Posterior vena cava (tissue), 2 donors: ENCODE data around the gene ADAM12. TPM values are rescaled to one million over a fixed set of nuclear protein-coding genes. Genes with fewer than 3 reads are reported as not detected.

Source experiments
- DNase-seq: peaks from one replicate; pipeline ENCODE4 v3.0.0-alpha.2; 2020; ENCODE audit warnings: low spot score
- intact Hi-C, 2 donors: fragments of 100-400 bp; cut with DNase I; formaldehyde crosslinking; loops; one replicate each; pipeline versions ENCODE4 v1.14.1 to v1.14.2; 2022 to 2023
- total RNA-seq, 2 donors: library from RNA; stranded (reverse); fragmentation: NEBNext Ultra II Directional; extraction: Animal tissue kit (Norgen Biotek cat#: 25700); gene quantifications; one replicate each; pipeline ENCODE4 v1.2.1, GENCODE V29; 2021
- donor health status: DM: yes; HTN: yes; CAD: no.
- donor health status: DM: yes; HTN: yes; CAD: no.

Gene ADAM12
- total RNA-seq, 2 donors from 2014 or later, result 2.2 to 2.8 TPM

DNA sequence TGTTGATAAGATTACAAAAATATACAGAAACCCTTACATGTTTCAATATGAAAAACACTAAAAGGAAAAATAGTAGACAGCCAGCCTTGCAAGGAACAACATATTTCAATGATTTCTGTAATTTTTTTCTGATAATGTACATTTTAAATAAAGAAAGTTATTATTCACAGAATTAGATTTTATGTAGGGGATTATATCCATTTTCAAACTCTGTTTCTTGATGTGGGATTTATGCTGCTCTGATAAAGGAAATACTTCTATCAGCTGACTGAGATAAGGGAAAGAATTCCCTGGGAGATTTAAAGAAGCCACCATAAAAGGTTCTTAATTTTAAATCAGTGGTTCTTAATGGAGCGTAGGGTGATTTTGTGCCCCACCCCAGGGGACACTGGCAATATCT lies 180.4 kb downstream of the ADAM12 start:
- intact Hi-C loops, result no loop called here
- DNase-seq, result no peak

DNA sequence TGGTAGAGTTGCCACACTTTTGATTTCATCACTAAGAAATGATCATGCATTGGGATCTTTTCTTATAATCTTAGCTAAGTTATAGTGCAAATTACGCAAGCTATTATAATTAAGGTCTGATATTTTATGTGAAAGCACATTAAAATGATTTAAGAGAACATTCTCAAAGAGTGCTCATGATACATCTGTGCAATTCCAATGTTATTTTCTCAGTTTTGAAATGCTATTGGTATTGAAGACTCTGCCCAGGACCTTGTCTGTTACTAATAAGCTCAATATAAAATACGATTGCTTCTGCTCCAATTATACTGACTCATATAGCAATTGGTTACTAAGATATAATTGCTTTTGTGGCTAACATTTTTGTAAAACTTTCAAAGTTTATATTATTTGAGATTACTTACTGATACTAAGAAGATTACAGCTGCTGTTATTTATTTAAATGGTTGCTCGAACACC lies 180.9 kb downstream of the ADAM12 start:
- no peak for DNase-seq
- intact Hi-C loops, result no loop called here

DNA sequence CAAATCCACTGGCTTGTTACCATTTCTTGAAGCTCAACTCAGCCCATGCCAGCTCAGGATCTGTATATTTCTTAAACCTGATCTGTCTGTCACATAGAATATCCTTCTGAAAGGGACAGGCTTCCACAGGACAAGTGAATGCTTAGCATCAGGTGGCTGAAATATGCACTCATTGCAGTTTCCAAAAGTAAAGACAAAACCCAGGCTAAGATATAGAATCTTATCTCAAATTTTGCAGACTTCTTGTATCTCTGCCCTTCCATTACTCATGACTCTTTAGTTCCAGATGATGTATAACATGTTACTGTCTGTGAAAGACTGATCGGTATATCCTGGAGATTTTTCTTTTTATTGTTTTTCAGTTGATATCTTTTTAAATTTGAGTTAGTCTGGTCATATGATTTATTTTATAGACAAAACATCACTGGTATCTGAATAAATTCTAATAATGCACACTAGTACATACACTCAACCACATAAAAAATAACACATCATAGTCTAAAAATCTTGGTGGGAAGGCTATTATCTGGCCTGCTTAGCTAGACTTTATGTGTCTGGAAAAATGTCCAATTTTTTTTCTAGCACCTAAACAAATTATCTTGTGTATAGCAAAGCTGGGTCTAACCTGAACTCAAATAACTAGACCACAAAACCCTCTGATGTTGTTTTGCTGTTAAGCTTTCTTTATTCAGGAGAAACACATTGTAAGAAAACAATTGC lies 182.6 kb downstream of the ADAM12 start:
- no peak for DNase-seq
- intact Hi-C loops, result no loop called here

DNA sequence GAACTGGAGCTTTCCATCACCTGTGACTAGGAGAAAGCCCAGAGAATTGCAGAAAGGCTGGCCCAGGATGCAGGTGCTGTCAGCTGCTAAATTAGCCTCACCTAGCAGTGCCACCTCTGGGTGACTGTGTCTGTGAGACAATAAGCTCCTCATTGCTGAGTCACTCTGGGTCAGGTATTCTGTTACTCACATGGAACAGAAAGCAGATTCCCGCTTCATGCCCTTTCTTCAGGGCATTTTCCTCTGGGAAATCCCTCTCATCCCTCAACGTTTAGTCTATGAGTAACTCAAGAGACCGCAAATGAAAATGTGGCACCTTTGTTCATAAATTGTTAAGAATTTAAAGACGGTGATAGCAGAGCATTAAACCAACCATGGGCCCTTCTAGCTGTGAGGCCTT lies 184.0 kb downstream of the ADAM12 start:
- intact Hi-C loops, result no loop called here
- DNase-seq, result no peak

DNA sequence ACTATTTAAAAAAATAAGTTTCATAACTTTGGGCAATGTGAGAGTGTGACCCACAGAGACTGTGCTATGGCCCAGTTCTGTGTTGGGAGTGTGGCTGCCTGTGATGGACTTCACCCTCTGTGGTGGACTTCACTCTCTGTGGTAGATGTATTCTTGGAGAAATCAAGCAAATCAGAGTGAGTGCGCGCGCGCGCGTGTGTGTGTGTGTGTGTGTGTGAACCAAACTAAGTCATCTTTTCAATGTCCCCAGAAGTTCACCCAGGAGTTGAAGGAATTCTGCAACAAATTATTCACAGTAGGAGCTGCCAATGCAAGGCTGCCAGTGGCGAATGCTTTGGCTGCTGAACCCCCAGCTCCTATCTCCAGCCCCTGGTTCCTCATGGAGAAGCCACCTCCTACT lies 184.5 kb downstream of the ADAM12 start:
- intact Hi-C loops, result no loop called here
- DNase-seq, result no peak

DNA sequence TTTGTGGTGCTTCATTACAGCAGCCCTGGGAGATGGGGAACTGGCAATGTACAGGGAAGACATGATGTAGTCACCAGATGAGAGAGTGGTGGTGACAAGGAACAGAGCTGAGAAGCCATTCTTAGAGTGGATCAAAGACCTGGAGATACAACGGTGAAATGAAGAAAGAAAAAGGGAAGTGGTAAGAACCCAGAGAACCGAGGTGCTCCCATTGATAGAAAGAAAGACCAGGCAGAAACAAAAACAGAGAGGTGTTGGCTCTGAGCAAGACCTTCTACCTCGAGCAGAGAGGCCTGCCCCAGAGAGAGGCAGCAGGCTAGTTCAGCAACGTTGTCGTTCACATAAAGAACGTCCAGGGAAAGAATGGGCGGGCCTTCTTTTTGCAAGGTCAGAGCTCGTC lies 186.7 kb downstream of the ADAM12 start:
- DNase-seq, result no peak
- intact Hi-C loops, result no loop called here

DNA sequence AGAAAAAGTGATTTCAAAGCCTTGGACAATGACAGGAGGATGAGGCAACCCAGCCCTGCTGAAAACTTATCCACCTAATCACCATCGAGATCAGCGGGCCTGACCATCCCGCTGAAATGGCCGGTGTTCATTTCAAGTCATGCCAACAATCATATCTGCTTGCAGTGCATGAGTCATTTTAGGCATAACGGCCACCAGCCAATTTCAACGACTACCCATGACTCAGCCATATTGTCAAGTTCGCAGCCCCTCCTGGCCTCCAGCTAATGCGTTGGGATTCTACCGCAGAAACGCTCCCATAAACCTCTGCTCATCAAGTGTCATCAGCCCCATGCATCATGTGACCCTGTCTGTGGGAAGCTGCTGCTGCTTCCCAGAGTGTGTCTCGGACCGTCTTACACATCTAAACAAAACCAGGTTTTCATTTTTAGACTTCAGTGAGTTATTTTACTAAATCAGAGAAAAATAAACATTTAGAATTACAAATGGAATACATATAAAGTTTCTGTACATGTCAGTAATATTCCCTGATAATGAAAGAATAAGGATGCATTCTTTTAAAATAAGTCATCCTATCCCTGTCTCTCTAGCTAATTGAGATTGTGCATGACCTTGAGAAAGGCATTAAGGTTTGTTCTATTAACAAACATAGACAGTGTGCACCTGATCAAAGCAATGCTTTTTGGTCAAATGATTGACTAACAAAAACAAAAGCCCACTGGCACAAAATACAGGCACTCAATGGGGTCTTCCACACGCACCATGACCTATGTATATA lies 188.9 kb downstream of the ADAM12 start:
- no peak for DNase-seq
- intact Hi-C loops, result no loop called here

DNA sequence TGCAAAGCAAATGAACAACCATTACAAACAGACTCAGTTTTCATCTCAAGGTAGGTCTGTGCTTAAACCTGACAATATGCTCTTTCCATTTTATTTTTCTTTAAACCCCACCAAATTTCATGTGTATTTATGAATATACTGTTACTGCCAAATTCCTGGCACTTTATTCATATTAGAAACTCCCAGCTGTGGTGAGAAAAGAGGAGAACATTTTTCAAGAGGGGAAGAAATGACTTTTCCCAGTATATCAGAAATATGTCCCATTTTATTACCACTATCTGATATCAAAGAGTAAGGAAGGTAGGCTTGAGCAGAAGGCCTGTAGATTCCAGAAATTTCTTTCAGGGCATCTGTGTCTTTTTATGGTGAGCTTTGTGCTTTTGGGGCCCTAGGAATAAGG lies 189.6 kb downstream of the ADAM12 start:
- intact Hi-C loops, result no loop called here
- DNase-seq, result no peak

DNA sequence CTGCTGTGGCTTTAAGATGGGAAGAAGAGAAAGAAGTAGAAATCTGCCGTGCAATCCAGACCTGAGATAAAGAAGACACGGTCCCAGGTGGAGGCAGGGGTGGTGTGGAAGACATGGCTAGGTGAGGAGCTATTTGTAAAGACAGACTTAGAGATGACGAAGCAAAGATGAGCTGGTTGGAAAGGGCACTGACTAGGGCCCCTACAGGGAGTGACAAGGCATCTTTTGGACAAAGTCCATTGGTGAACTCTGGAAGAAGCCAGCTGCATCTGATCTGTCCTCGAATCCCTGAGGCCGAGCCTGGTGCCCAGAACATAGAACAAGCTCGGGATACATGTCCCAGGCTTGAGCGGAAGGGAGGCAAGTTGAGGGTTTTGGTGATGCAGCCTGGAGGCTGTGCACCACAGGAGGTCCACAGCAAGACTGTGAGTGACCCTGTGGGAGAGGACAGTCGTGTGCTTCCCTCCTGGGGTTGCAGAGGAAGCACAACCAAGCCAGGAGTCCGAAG lies 191.2 kb downstream of the ADAM12 start:
- intact Hi-C loops, result no loop called here
- DNase-seq, result no peak

DNA sequence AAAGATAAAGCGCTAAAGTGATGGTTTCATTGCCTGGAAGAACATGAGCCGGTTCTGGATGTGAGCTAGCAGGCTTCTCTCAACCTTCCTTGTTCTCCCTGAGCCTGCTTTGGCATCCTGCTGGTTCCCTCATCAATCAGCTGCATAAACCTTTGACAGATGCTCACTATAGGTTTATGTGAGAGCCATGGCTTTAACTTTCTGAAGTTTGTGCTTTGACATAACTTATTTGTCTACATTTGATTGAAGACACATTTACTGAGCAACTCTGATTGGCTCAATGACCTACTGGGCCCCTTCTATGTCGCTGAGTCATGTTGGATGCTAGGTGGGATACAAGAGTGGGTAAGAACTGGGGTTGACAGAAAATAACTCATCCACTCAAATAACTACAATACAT lies 192.0 kb downstream of the ADAM12 start:
- intact Hi-C loops, result no loop called here

DNA sequence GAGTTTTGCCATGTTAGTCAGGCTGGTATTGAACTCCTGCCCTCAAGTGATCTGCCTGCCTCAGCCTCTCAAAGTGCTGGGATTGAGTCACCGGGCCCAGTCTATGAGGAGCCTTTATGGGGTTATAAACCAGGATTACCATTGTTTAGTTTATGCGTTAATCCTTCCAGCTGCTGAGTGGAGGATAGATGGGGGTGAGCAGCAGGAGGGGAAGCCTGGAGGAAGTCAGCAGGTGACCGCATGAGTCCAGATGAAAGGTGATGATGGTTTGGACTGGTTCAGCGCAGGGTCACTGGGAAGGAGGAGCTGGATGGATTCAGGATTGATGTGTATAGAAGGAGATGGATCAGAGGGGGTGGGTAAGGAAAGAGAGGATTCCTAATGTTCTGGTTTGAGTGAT lies 197.1 kb downstream of the ADAM12 start:
- no peak for DNase-seq
- intact Hi-C loops, result no loop called here

More for the DNA sequence above, 192.0 kb downstream of the ADAM12 start:
- no peak for DNase-seq

DNA sequence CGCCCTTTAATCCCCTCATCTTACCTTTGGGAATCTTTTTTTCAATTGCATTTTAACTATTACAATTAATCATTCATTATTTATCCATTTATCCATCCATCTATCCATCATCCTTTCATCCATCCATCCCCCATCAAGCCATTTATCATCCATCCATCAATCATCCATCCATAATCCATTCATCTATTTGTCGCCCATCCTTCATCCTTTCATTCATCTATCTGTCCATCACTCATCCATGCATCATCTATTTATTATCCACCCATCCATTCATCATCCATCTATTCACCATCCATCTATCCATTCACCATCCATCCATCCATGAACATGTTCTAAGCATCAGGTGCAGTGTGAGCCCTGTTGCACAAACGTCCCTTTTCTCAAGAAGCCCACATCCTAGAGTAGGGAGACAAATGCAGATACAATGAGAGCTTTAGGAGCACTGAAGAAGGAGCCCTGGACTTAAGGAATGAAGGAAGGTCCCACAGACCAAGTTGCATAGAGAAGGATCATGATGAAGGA lies 199.5 kb downstream of the ADAM12 start:
- DNase-seq, result no peak
- intact Hi-C loops, result no loop called here

DNA sequence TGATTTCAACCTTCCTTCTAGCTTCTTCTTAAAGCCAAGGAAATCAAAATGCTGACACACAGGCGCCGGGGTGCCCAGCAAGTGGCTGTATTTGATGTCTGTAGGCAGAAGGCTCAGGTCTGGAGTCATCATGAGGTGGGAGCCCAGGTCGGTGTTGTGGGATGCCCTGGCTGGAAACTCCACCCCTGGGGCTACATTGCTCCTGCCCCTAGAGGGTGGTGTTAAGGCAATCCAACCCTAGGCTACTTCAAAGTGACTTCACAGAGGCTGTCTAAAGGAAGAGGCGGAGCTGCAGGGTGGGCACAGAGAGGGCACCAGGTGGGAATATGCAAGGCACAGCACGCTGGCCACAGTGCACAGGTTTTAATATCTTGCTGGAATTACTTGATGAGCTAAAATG lies 200.9 kb downstream of the ADAM12 start:
- intact Hi-C loops, result no loop called here
- no peak for DNase-seq

DNA sequence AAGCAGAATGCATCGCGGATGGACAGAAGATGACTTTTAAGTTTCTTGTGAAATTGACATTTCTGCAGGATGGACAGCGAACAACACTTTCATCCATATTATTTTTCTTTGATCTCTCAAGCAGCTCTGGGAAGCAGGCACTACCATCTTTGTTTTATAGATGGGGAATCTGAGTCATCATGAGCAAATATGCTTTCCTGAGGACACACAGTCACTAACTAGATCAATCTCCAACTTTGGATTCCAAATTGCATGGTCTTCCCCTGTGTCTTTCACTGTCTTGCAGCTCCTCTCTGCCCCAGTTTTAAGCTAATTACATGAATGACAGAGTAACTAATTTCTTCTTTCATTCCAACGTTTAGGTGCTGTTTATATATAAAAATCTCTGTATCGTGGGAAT lies 201.5 kb downstream of the ADAM12 start:
- DNase-seq, result no peak
- intact Hi-C loops, result no loop called here

DNA sequence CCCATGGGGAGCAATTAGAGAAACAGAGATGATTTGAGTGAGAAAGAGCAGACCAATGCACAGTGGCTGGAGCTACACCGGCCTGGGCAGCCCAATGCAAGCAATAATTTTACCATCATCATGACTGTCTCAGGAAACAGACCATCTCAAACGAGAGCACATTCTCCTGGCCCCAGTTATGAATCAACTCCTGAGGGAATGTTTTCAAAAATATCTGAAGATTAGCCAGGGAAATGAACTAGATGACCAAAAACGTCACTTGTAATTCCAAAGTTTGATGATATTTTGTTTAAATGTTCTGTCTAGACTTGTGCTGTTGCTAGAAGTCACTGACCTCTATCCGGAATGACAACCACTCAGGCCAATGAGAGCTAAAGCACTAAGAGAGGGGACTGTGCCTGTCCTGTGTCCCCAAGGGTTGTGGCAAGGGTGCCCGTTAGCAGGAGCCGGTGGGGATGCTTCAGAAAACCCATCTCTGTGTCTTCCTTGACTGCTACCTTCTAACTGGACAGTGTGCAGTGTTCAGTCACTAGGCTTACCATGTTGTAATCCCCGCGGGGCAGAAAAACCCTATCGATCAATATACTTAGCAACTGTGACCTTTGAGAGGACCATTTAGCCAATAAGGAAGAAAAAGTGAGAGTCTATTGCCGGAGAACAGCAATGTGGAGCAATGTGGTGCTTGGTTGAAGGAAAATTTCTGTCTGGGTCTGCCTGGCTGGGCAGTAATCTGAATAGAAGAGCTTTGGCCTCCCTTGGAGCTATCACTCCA lies 202.4 kb downstream of the ADAM12 start:
- no peak for DNase-seq
- intact Hi-C loops, result no loop called here

DNA sequence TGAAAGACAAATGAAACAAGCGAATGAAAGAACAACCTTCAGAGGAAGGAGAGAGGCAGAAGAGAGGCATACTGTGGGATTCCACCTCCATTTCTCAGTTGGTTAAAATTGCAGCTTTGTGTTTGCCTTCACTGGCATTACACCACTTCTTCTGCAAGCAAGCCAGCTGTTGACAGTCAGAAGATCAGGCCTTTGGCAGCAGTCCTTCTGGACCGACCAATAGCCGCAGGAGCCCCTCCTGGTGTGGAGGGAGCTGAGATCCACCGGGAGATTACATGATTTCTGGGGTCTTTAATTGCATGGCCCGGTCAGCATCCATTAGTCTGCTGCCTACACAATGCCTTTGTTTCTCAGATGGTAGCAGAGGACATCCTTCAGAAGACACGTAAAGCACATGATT lies 206.7 kb downstream of the ADAM12 start:
- intact Hi-C loops, result loop anchor here in 1 of 2 donors (5.0 kb wide), 1 partner anchor 1066 kb away; no protein-coding TSS in a partner anchor
- no peak for DNase-seq

DNA sequence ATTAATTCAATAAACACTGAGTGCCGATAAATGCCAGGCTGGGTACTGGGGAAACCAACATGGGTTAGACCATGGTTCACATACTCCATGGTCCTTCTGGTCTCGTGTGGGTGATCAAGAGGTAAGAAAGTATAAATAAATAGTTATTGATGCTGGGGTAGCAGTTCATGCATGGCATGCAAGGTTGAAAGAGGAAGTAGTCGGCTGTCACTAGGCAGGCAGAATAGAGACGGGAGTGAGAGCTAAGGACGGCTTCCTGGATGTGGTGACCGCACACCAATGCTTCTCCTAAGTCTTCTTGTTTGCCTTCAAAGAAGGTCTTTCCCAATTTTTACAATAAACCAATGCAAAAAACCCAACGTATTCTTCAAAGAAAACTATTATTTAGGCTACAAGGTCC lies 208.6 kb downstream of the ADAM12 start:
- no peak for DNase-seq
- intact Hi-C loops, result loop anchor here in 1 of 2 donors (1.0 to 5.0 kb wide), 2 partner anchors 30 to 1068 kb away; no protein-coding TSS in a partner anchor

DNA sequence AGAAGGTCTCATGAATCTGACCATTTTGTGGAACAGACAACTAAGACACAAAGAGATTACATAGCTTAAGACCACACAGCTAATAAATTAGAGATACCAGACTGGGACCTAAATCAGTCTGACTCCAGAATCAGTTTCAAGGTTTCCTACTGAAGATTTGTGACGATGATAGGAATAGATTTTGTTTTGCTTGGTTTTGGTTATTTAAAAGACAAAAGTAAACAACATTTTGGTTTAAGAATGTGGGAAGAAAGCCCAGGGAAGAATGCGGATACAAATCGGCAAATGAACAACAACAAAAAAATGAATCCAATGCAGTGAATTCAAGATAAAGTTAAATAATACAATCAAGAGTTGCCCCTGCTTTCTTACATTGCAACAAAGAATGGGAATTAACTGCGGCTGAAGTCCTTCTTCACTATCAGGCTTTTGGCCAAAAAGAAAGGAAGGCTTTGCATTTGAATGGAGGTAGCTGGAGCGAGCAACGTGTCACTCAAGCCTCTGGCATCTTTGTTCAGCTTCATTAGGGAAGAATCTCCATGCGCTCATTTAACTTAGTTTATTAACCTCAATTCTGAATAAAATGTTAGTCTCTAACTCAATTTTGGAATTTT lies 210.8 kb downstream of the ADAM12 start:
- DNase-seq, result no peak
- intact Hi-C loops, result no loop called here

DNA sequence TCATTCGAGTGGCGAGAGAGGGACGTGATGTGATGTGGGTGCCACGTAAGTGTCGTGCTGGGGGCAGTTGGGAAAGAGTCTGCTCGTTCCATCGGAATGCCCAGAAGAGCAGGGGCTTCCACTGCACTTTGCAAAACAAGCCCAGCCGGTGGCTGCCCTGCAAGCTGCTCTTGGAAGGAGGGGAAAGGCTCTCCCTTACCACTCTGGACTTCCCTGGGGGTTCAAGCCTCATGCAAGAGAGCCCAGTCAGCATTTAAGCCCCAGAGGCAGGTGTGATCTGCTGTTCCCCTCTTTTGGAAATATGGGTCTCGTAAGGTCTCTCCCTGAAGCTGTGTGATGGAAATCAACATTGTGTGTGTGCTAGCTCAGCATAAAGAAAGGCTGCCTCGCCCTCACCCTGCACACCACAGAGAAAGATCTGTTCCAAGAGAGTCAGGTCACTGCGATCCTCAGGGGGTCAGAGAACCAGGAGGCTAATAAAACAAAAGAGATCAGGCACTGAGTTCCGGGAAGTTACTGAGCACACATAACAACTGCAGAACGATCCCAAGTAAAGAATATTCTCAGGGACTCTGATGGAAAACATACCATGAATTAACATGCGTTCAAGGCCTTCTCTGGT lies 212.5 kb downstream of the ADAM12 start:
- intact Hi-C loops, result no loop called here
- DNase-seq, result no peak
